Fibroblast of skin of left biceps (primary cell): ENCODE measurements around the gene ICA1.

Source experiments
- DNase-seq, 2 experiments: peaks; one replicate each; pipeline ENCODE4 v3.0.0-alpha.2; 2013; ENCODE audit warnings: low read depth in 2 of 2

ICA1 gene

DNA sequence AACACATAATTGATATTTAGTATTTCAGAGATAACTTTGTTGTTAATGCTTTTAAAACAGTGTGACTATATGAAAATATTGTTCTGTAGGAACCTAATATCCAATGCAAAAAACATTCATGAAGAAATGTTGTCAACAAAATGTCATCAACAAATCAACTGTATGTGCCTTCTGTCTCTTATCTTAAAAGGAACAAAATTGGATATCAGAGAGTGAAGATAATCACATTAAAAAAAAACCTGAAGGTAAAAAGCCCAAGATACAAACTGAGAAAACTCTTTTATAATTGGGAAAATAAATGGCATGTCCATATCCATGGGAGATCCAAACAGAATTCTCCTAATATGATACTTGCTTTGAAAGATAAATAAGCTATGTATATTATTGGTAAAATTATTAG, 33.9 kb downstream of the ICA1 start:
- no peak for DNase-seq

DNA sequence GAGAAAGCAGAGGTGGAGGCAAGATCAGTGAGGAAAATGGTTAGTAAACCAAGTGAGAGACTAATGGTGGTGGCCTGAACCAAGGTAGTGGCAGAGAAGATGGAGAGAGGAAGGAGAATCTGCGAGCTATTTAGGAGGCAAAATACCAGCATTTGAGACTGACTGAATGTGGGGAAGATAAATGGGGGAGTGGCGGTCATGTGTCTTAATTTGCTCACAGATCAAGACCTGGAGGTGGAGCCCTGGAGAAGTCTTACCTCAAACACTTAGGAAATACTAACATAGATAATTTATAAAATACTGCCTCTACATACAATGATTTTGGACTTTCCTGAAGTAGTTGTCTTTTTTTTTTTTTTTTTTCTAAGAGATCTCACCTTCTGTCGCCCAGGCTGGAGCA, 34.7 kb downstream of the ICA1 start:
- no peak for DNase-seq

DNA sequence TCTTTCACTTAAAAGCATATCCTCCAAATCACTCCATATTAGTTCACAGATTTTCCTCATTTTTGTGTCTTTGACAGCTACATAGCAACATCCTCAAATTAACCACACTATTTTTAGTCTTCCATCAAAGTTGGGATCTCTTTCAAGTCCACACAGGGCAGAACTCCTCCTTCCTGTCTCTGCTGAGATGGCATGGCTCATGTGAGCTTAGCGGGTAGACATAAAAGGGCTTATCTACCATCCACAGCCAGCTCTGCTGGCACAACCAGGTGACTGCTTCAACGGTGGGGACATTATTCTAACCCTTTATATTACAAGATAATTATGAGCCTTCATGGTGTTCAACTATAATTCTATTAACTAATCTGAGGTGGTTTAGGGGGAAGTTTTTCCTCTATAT, 35.5 kb downstream of the ICA1 start:
- no peak for DNase-seq

DNA sequence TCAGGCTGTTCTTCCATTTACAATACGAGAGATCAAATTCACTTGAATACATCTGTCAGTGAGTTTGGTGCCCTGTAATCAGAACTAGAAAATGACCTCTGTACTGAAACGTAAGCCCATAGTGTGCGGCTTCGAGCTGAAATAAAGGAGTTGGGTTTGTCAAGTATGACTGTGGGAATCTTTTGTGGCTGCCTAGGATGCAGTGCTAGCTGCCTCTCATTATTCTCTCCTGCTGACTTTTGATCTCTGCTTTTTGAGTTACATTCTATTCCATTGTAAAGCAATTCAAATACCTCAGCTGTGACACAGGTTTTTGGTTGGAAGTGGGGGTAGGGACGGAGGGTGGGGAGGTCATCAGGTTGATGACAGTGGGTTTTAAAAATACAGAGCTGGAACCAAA, 40.4 kb downstream of the ICA1 start:
- DNase-seq = no peak

DNA sequence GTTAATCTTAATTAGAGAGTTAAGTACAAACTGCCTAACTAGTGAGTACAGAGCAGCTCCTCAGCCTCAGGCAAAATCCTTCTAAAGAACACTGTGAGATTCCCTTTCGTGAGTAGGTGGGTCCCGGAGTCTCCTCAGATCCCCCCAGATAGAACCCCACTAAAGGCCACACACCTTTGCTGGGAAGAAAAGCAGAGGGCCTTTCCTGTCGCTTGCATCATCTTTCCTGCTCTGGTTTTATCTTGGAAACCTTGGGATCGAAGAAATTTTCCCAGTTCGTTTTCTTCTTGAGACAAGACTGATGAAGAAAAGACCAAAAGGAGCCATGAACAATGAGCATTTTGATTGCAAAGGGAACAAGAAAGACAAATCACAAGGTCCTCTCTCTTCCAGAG, 40.9 kb downstream of the ICA1 start:
- DNase-seq = no peak

DNA sequence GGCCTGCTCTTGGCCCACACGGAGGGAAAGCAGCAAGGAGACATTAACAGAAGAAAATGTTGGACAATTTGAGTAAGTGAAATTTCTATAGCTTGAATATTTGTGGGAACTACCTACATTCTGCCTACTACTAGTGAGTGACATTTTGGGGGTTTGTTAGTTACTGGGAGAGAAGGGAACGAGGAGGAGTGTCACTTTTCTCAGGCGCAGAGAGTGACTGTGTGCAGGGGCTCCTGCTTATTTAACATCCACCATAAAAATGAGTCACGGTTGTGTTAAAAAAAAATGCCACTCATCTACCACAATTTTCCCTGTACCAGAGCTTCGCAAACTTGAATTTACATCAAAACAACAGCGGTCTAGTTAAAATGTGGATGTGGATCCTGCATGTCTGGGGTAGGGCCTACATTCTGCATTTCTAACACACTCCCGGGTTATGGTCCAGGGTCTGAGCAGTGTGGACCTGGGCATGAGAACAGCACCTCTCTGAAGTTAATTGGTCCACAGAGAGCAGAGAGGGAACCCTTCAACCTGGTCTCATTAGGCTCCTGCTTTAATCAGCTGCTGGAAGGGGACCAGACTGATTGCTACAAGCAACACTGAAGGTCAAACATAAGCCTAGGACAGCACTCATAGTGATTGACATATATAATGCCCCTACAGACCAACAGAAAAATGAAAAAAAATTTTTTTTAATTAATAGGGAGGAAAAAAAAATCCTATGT, 41.4 kb downstream of the ICA1 start:
- no peak for DNase-seq

DNA sequence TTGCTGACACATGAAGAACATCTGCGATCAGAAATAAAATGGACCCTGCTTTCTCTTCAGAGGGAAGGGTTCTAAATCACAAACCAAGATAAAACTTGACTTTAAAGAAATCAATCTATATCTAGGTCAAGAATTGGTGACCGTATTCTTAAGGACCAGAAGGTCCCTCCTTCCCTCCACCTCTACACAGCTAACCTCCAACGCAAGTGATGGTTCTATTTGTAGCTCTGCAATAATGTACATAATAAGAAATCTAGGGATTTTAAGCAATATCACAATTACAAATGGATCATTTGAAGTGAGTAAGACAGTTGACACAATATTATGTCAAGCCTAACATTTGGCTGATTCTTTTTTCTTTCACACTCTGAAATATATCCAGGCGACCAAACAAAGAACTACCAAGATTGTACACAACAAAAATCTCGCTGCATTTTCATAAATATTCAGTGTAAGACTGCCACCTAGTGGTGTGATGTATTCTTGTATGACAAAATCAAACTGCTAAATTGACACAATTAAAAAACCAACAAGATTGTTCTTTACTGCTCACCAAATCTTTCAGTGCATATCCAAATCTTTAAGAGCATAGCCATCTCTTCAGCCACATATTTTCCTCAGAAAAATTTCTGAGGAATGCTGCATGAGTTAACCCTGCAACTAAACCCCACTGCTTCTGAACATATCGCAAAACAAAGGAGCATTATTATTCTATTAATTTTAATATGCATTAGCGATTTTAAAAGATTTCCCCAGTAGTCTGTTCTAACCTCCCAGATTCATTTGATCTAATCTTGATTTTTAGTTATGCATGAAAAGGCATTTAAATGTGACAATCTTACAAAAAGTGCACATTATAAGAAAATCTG, 44.5 kb downstream of the ICA1 start:
- peak; percentile 12 to 21 for DNase-seq

DNA sequence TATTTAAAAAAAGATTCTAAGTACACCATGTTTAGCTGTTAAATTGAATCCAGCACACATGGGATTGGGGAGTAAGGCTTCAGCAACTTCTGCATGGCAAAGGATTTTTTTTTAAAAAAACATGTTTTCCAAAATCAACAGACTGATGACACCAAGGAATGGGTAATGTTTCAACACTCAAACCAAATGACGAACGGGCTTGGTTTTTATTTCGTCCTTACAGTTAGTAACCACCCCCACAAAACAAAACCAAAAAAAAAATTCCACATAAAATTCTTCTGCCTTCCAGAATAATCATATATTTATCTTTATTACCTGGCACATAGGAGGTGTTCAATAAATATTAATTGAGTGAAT, 45.7 kb downstream of the ICA1 start:
- no peak for DNase-seq

DNA sequence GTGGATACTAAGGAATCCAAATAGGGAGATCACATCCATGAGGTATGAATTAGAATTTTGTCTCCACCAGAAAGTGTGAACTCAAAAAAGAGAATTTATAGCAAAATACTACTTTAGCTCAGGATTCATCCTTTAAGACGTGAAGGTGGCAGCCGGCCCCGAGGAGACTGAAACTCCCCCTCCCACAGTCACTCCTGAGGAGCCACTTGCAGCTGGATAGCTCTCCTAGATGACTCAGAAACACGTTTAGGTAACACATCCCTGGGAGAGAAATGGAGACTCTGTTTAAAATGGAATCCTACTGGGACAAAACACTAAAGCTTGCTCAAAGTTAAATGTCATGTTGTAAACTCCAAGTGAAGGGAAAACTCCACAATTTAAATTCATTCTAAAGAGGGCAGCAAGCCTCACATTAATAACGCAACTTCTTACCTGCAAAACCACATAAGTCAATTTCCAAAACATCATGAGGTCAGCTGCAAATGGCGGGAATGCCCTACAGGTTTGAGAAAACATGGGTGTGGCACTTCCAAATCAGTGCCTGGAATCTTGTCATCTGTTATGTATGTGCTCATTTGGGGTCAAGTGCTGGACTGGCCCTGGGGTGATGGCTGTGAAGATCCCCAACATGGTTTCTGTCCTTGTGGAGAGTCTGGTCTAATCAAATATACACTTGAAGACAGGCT, 46.2 kb downstream of the ICA1 start:
- DNase-seq = no peak

DNA sequence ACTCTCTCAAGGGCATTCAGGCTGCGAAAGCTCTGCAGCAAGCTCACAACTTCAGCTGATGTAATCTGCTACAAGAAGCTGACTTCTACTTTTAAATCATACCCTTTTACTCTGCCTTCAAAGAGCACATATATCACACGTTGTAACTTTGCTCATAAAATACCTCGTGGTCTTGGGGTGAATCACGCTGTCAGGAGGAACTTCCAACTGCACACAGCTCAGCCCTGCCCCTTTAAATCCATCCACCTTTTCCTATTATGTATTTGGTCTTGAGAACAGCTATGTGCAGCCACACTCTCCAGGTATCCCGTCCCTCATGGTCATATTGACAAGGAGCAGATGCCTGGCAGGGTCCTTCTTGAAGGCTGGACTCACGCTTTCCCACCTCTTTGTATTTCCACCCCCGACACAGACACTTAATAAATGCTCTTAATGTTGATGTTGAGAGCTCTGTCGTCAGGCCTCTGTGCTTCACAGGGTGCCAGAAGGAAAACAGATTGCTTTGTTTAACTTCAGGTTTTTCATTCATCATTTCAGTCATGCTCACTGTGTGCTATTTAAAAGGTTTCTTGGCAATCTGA, 47.6 kb downstream of the ICA1 start:
- peak; percentile 12 to 13 for DNase-seq

DNA sequence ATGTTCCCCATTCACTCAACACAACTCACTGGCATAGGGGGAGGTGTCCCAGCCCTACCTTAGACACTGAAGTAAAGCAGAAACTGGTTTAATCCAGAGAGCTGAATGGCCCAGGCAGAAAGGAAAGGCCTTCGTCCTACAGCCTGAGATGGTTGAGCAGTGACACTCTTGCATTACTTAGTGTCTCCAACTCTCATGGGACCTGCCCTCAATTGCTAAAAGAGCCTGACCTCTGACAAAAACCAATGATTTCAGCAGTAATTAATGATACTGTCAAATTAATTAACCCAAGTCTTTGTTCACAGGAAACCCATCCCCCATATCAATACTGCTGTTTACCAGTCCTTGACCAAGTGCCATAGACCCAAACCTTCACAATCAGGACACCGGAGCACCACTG, 48.6 kb downstream of the ICA1 start:
- DNase-seq = no peak

DNA sequence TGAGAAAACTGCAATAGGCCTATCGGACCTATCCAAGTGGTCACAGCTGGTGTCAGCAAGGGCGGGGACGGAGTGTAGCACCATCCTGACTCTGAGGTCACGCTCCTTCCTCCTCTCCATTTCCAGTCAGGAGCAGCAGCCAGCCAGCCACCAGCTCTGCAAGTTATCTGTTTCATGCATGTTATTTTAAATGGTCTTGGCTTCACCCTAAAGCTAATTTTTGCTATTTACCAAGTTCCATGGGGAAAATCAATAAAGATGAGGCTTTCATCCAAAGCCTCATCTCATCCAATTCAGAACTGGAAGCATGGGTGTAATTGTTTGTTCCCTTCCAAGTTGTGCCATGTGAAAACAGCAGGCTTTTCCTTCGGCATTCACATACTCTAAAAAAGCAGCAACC, 49.3 kb downstream of the ICA1 start:
- DNase-seq = no peak

DNA sequence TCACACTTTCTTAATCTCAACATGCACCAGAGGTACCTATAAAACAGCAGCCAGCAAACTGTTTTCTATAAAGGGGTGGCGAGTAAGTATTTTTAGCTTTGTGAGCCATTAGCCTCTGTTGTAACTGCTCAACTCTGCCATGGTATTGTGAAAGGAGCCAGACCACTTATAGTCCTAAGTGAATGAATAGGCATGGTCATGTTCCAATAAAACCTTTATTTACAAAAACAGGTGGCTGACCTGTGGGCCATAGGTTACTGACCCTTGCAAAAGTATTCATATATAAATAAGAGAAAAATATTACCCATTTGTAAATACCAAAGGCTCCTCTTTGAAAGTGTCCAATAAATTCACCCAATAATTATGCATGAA, 50.3 kb downstream of the ICA1 start:
- no peak for DNase-seq

DNA sequence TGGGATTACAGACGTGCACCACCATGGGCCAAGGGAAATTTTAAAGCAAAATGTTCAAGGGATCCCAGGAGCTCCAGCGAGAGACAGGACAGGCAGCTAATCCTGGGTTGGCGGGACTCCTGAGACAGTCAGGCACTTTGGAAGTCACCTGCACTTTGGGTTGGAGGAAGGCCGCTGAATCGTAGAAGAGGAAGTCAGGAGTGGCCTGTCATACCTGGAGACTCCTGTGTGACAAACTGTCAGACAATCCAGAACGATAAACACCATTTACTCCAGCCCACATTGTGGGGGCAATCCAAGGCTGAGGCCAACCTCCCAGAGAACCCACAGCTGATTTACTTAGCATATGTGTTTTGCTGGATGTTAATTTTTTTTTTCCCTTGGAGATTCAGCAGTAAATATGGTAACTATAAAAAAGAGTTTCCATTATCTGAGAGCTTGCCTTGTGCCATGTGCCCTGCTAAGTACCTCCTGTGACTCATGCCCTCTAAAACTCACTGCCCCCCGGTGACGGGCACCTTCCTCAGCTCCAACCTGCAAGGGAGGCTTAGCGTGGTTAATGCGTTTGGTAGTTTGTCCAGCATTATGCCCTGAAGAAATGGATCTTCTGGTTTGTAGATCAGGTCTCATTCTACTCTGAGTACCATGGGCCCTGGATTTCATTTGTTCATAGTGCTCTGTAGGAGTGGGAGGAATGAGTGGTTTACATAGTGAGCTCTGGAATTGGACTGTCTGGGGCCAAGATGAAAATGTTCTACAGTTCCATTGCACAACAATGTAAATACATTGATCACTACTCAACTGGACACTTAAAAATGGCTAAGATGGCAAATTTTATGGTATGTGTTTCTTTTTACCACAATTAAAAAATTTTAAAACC, 50.9 kb downstream of the ICA1 start:
- DNase-seq = no peak

DNA sequence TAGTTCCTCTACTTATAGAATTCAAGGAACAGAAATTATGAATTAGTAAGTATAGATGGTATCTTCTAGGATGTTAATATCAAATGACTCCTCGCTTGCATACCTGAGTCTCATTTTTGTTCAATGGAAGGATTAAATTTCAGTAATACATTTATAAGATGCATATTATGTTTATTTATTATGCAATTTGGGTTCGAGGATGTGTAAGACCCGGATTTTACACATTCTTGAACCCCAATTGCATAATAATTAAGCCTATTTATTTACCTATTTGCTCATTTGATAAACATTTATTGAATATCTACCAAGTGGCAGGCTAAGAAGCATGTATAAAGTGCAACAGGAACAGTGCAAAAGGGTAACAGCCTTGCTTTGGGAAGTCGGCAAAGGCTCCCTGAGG, 52.6 kb downstream of the ICA1 start:
- no peak for DNase-seq

DNA sequence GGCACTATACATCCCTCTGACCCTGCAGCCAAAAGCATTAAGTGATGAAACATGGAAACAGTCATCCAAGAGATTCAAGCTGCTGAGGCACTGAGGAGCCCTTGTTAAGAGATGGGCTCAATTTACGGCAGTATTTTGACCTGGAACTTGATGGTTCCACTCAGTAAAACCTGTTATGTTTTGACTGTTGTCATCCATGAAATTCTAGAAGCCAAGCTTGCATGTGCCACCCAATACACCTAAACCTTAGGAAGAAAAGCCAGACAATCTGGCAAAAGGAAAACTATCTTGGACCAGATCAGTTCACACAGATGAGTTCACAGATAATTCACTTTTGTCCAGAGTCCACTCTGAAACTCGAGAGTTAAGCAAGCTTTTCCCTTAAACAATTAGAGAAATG, 53.2 kb downstream of the ICA1 start:
- no peak for DNase-seq

DNA sequence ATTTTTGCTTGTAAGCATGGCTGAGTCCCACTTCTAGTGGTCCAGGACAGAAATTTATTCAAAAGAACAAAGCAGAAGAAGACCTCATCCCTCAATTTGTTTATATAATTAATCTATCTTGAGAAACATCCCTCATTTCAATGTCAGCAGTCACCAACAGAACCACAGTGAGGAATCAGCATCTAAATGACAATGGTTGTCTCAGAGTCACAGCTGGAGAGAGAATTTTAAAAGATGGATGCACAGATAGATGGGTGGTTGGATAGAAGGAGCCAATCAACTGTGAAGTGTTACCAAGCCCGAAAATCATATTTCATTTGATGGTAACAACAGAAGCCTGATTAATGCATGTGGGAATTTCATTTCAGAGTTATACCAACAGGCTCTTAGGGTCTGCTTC, 55.0 kb downstream of the ICA1 start:
- DNase-seq = no peak

DNA sequence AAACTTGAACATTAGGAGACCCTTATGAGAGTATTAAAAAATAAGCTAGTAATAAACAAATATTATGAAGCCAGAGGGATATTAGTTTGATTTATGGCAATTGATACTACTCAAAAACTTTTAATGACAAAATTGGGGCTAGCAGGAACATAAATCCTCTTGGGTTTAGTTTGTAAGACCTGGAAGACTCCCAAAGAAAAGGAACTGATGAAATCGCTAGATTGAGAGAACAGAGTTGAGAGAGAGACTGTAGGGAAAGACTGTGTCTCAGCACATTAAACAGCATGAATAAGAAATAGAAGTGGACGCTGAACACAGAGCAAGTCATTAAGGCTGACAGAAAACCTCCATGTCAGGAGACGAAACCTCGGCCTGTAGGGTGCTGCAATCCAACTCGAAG, 56.4 kb downstream of the ICA1 start:
- DNase-seq = no peak

DNA sequence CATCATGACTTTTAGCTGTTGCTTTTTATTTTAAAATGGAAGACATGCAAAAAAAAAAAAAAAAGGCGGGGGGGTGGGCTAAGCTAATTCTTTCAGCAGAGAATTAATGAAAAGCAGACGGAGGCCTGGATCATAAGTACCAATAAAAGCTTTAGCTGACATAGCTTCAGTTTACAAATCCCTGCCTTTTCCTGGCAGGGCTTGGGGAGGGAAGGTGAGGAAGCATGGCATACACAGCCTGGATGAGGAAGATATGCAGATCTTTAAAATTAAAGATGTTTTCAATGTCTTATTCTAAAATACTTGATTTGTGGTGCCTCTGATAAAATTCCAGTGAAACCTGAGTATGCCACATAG, 57.0 kb downstream of the ICA1 start:
- peak in 1 of 2 experiments; percentile 1 for DNase-seq

DNA sequence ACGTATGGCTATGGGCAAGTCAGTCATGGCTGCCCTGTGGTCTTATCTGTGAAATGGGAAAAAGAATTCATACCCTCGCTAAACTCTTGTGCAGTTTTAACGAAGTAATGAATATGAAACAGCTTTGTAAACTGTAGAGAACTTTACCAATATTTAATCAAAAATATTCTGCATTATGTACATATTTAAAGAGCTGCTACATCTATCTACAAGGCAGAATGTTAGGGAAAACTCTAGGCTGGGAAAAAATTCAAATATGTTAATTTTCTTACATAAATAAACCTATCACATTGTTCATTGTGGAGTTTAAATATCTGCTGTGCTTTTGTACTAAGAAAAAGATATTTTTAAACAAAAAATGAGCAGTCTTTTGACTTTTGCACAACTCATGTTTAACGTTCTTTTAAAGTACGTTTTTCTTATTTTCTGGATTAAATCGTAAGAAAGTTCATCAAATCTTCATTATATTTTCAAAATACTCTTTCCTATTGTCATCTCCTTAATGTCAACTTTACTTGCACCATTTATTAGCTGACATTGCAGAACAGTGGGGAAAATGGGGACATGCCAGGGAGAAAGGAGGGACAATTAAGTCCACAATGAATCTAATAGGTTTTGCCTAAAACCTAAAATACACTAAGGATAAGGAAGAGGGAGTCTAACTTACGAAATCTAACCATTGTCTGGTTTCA, 57.5 kb downstream of the ICA1 start:
- DNase-seq = no peak

DNA sequence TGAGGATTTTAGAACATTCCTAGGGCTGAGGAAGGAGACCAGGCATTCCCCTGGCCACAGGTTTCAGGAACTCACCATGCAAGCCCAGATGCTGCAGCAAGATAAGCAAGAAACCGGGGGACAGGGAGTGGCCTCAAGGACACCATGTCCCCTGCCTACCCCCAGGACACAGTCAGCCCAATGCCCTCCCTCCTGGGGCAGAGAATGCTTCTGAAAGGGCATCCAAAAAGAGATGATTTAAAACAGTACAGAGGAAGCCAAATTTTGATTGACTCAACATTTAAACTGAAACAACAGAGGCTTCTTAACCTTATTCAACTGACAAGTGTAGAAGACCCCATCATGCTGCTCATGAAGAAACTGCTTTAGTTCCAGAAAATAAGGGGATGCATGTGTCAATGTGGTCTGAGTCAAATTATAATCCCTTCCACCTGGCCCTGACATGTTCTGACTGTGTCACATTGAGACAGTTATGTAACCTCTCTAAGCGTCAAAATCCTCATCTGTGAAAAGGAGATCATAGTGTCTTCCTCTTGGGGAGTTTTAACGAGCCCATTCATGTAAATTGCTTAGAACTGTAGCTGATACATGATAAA, 60.0 kb downstream of the ICA1 start:
- DNase-seq = no peak
